Osteoblast (primary cell): Measurements from ENCODE around the gene GLDN. TPM values are rescaled to one million over a fixed set of nuclear protein-coding genes. Genes with fewer than 3 reads are reported as not detected.

Experiments
- DNase-seq: peaks from one replicate; pipeline ENCODE4 v3.0.0; 2011; ENCODE audit warnings: low spot score, mixed read lengths; ENCODE audit not compliant: insufficient read length; ENCODE audit errors: missing footprints
- H2AFZ ChIP-seq: 2 replicates; pipeline ENCODE4 v1.6.0; 2011; ENCODE audit warnings: mild to moderate bottlenecking, low read length
- H3K27ac ChIP-seq: 2 replicates; pipeline ENCODE4 v1.5.1; 2011; ENCODE audit warnings: mild to moderate bottlenecking, low read depth, low read length, moderate library complexity
- H3K27me3 ChIP-seq: 2 replicates; pipeline ENCODE4 v1.6.0; 2012; ENCODE audit warnings: mild to moderate bottlenecking, control low read depth, inconsistent platforms, low read length, moderate library complexity; ENCODE audit not compliant: insufficient read depth
- H3K36me3 ChIP-seq: 2 replicates; pipeline ENCODE4 v1.5.1; 2011; ENCODE audit warnings: mild to moderate bottlenecking, low read length, control low read depth, moderate library complexity; ENCODE audit not compliant: insufficient read depth
- H3K4me1 ChIP-seq: 2 replicates; pipeline ENCODE4 v1.5.1; 2011; ENCODE audit warnings: mild to moderate bottlenecking, low read length, control low read depth, moderate library complexity; ENCODE audit not compliant: insufficient read depth
- H3K4me2 ChIP-seq: 2 replicates; pipeline ENCODE4 v1.6.0; 2011; ENCODE audit warnings: mild to moderate bottlenecking, low read length; ENCODE audit not compliant: insufficient read depth
- H3K4me3 ChIP-seq: fragments of 200-600 bp; sonication (generic); 3 replicates; pipeline ENCODE4 v1.5.1; 2012; ENCODE audit warnings: mild to moderate bottlenecking, low read length, inconsistent platforms; ENCODE audit not compliant: insufficient read depth
- H3K79me2 ChIP-seq: 2 replicates; pipeline ENCODE4 v1.6.0; 2012; ENCODE audit warnings: mild to moderate bottlenecking, low read length, control low read depth, inconsistent platforms; ENCODE audit not compliant: insufficient read depth
- H3K9me3 ChIP-seq: 2 replicates; pipeline ENCODE4 v1.5.1; 2011; ENCODE audit warnings: low read depth, low read length, control low read depth
- H4K20me1 ChIP-seq: 2 replicates; pipeline ENCODE4 v1.6.0; 2012; ENCODE audit warnings: mild to moderate bottlenecking, low read length, control low read depth; ENCODE audit not compliant: insufficient read depth
- total RNA-seq: library from RNA; depleted of rRNA; stranded (reverse); fragments of >200 nt; gene quantifications from 2 replicates; pipeline ENCODE4 v1.2.3, GENCODE V29; 2012
- TF ChIP-seq, protein P1 (sequence below): IDR thresholded peaks from 2 replicates; pipeline ENCODE4 v1.5.1; 2011; ENCODE audit warnings: mild to moderate bottlenecking, low read depth, low read length, moderate library complexity; ENCODE audit errors: extremely low read depth

The GLDN gene
- total RNA-seq, 1 donor = 1.1 TPM

DNA sequence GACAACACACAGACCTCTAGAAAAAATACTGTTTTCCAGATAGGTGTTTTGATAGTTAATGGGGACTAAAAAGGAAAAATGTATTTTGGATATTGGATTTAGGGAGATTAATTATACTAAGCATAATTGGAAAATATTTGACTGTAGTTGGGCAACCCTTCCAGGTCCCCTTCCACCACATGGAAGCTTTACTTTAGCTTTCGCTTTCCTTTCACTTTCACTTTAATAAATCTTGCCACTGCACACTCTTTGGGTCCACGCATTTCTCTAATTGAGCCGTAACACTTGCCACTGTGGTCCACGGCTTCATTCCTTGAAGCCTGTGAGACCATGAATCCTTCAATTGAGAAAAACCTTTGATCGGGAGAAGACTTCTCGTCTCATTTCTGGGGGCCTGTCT, 15.5 kb downstream of the GLDN start:
- H3K4me2 ChIP-seq = peak overlapping the region; percentile 16

DNA sequence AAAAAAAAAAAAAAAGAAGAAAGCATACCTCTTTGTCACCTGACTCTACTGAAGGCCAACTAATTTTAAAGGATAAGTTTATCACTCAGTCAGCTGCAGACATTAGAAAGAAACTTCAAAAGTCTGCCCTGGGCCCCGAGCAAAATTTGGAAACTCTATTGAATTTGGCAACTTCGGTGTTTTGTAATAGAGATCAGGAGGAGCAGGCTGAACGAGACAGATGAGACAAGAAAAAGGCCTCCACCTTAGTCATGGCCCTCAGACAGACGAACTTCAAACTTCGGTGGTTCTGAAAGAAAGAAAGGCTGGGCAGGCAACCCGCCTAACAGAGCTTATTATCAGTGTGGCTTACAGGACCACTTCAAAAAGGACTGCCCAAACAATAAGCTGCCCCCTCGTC, 18.5 kb downstream of the GLDN start:
- H3K4me1 ChIP-seq = no peaks in the 10 kb centered on the region
- H4K20me1 ChIP-seq = no peaks in the 10 kb centered on the region
- no peaks in the 10 kb centered on the region for H3K36me3 ChIP-seq
- no peak overlapping the region for H3K4me3 ChIP-seq
- no peak overlapping the region for H3K27ac ChIP-seq
- no peaks in the 10 kb centered on the region for H3K9me3 ChIP-seq
- H3K4me2 ChIP-seq = no peak overlapping the region
- DNase-seq = no peak
- no peaks in the 10 kb centered on the region for H3K79me2 ChIP-seq
- H2AFZ ChIP-seq = no peak overlapping the region
- peaks cover 14% of the 10 kb centered on the region for H3K27me3 ChIP-seq
- TF ChIP-seq, protein P1, sequence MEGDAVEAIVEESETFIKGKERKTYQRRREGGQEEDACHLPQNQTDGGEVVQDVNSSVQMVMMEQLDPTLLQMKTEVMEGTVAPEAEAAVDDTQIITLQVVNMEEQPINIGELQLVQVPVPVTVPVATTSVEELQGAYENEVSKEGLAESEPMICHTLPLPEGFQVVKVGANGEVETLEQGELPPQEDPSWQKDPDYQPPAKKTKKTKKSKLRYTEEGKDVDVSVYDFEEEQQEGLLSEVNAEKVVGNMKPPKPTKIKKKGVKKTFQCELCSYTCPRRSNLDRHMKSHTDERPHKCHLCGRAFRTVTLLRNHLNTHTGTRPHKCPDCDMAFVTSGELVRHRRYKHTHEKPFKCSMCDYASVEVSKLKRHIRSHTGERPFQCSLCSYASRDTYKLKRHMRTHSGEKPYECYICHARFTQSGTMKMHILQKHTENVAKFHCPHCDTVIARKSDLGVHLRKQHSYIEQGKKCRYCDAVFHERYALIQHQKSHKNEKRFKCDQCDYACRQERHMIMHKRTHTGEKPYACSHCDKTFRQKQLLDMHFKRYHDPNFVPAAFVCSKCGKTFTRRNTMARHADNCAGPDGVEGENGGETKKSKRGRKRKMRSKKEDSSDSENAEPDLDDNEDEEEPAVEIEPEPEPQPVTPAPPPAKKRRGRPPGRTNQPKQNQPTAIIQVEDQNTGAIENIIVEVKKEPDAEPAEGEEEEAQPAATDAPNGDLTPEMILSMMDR = no peak

More for the DNA sequence above, 15.5 kb downstream of the GLDN start:
- Histone ChIP-seq H3K9me3 (no peaks in the 10 kb centered on the region), H3K4me3 (no peak overlapping the region), H3K4me1 (no peaks in the 10 kb centered on the region), H2AFZ (peak overlapping the region; percentile 43), H4K20me1 (no peaks in the 10 kb centered on the region), H3K27me3 (no peaks in the 10 kb centered on the region), H3K36me3 (no peaks in the 10 kb centered on the region), H3K27ac (no peak overlapping the region), H3K79me2 (no peaks in the 10 kb centered on the region)
- no peak for DNase-seq
- TF ChIP-seq, protein P1 = no peak

- no peaks in the 10 kb centered on the region for H3K36me3 ChIP-seq
- TF ChIP-seq, protein P1 = no peak
- peaks cover 14% of the 10 kb centered on the region for H3K27me3 ChIP-seq
- H3K79me2 ChIP-seq = no peaks in the 10 kb centered on the region
- H2AFZ ChIP-seq = no peak overlapping the region
- peaks cover 16% of the 10 kb centered on the region for H3K4me1 ChIP-seq
- H3K9me3 ChIP-seq = no peaks in the 10 kb centered on the region
- H3K27ac ChIP-seq = no peak overlapping the region
- no peak overlapping the region for H3K4me3 ChIP-seq
- no peak for DNase-seq
- H4K20me1 ChIP-seq = no peaks in the 10 kb centered on the region
- no peak overlapping the region for H3K4me2 ChIP-seq
These were observed 21.9 kb downstream of the GLDN start for GRCh38 chr15:51363383-51363782.

DNA sequence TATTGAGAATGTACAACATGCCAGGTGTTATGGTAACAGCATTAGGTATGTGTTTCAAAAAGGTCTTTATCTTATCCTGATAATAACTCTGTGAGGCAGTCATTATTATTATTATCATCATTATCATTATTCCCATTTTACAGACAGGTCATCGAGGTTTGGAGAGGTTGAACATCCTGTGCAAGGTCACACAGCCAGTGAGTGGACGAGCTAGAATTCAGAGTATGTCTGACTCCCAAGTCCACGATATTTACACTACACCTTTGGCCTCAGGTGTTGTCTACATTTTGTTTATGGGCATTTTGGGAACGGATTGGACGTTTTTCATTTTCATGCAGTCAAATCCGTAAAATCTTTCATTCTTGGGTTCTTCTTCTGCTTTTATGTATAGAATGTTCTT, 24.0 kb downstream of the GLDN start:
- TF ChIP-seq, protein P1 = no peak
- Histone ChIP-seq H3K36me3 (no peaks in the 10 kb centered on the region), H3K27ac (no peak overlapping the region), H3K27me3 (peaks cover 14% of the 10 kb centered on the region), H3K4me2 (no peak overlapping the region), H3K9me3 (no peaks in the 10 kb centered on the region), H3K4me1 (peaks cover 30% of the 10 kb centered on the region), H3K4me3 (no peak overlapping the region), H4K20me1 (no peaks in the 10 kb centered on the region), H3K79me2 (no peaks in the 10 kb centered on the region), H2AFZ (no peak overlapping the region)
- DNase-seq = no peak
